ENCODE results near the gene VTI1A.

- no peak for TF ChIP-seq MAX (IDR thresholded peaks at IDR 0.05; ENCODE audit: low read depth)
- no peak for TF ChIP-seq CTCF (IDR thresholded peaks at IDR 0.05)
- TF ChIP-seq EP300 (IDR thresholded peaks at IDR 0.05; ENCODE audit: borderline replicate concordance in 1 of 2, low read depth in 1 of 2, low read length in 1 of 2) = no peak
- TF ChIP-seq TAF1 (IDR thresholded peaks at IDR 0.05; ENCODE audit: borderline replicate concordance, low read depth, low read length) = no peak
- TF ChIP-seq MXI1 (IDR thresholded peaks at IDR 0.05; ENCODE audit: low read depth, low read length) = no peak
Observed at GRCh38 chr10:112771733-112772132, 324.7 kb downstream of the VTI1A start.
